Neural cell (in vitro differentiated cells): ENCODE results near the gene RGS4. TPM values are rescaled to one million over a fixed set of nuclear protein-coding genes. Genes with fewer than 3 reads are reported as not detected.

Experiments
- H2AFZ ChIP-seq: fragments of 200-600, 300-800 bp; sonication (generic), shearing (Covaris generic); 2 replicates; pipeline ENCODE4 v1.6.0; 2014; ENCODE audit warnings: low read depth, mild to moderate bottlenecking, antibody characterized with exemption, low read length, moderate library complexity
- H3F3A ChIP-seq: fragments of 200-600 bp; shearing (Covaris generic); 2 replicates; pipeline ENCODE4 v1.6.1; 2016; ENCODE audit warnings: mild to moderate bottlenecking, moderate library complexity, mixed read lengths, antibody characterized with exemption, low read length; ENCODE audit not compliant: insufficient read depth, poor library complexity, severe bottlenecking
- H3K27ac ChIP-seq: fragments of 200-600, 300-800 bp; sonication (generic), shearing (Covaris generic); 2 replicates; pipeline ENCODE4 v1.5.1; 2014; ENCODE audit warnings: mild to moderate bottlenecking, low read length, moderate library complexity
- H3K27me3 ChIP-seq: fragments of 300-800, 200-600 bp; sonication (generic), shearing (Covaris generic); 2 replicates; pipeline ENCODE4 v1.6.0; 2014; ENCODE audit warnings: mild to moderate bottlenecking, low read depth, low read length, moderate library complexity; ENCODE audit not compliant: insufficient read depth
- H3K36me3 ChIP-seq: fragments of 300-800, 200-600 bp; sonication (generic), shearing (Covaris generic); 2 replicates; pipeline ENCODE4 v1.5.1; 2014; ENCODE audit warnings: mild to moderate bottlenecking, antibody characterized with exemption, low read length, moderate library complexity; ENCODE audit not compliant: insufficient read depth
- H3K4me2 ChIP-seq: fragments of 300-800, 200-600 bp; sonication (generic), shearing (Covaris generic); 2 replicates; pipeline ENCODE4 v1.6.0; 2014; ENCODE audit warnings: mild to moderate bottlenecking, low read length
- H3K4me3 ChIP-seq: fragments of 300-800, 200-600 bp; sonication (generic), shearing (Covaris generic); 2 replicates; pipeline ENCODE4 v1.5.1; 2014; ENCODE audit warnings: mild to moderate bottlenecking, low read length, moderate library complexity
- H3K79me2 ChIP-seq: fragments of 200-600 bp; shearing (Covaris generic); replicated peaks from 2 replicates; pipeline ENCODE4 v1.6.0; 2014; ENCODE audit warnings: mild to moderate bottlenecking, low read length, moderate library complexity; ENCODE audit not compliant: insufficient read depth
- H3K9ac ChIP-seq: fragments of 300-800, 200-600 bp; sonication (generic), shearing (Covaris generic); 2 replicates; pipeline ENCODE4 v1.6.1; 2016; ENCODE audit warnings: mild to moderate bottlenecking, low read length, mixed read lengths
- H3K9me2 ChIP-seq: fragments of 200-600 bp; shearing (Covaris generic); 2 replicates; pipeline ENCODE4 v1.6.1; 2016; ENCODE audit warnings: mild to moderate bottlenecking, low read length, mixed read lengths; ENCODE audit not compliant: insufficient read depth
- H3K9me3 ChIP-seq: fragments of 200-600, 300-800 bp; sonication (generic), shearing (Covaris generic); 2 replicates; pipeline ENCODE4 v1.6.1; 2016; ENCODE audit warnings: mild to moderate bottlenecking, mixed run types, low read length, moderate library complexity, mixed read lengths
- H4K20me1 ChIP-seq: fragments of 200-600 bp; shearing (Covaris generic); 2 replicates; pipeline ENCODE4 v1.6.1; 2016; ENCODE audit warnings: mild to moderate bottlenecking, mixed run types; ENCODE audit not compliant: insufficient read depth
- CTCF ChIP-seq: fragments of 450-650 bp; IDR thresholded peaks from 2 replicates; pipeline ENCODE4 v1.5.1; 2014; ENCODE audit warnings: antibody characterized with exemption, mild to moderate bottlenecking, moderate library complexity; ENCODE audit not compliant: poor library complexity, severe bottlenecking
- EP300 ChIP-seq: fragments of 450-650 bp; conservative IDR thresholded peaks from 2 replicates; pipeline ENCODE4 v1.6.1; 2014; ENCODE audit warnings: antibody characterized with exemption, mild to moderate bottlenecking, moderate library complexity; ENCODE audit not compliant: poor library complexity, severe bottlenecking
- EZH2 ChIP-seq: fragments of 200-600, 300-800 bp; shearing (Covaris generic), sonication (generic); IDR thresholded peaks from 2 replicates; pipeline ENCODE4 v1.6.1; 2014; ENCODE audit warnings: antibody characterized with exemption, low read length, borderline replicate concordance, mild to moderate bottlenecking; ENCODE audit not compliant: insufficient read depth, poor library complexity, severe bottlenecking
- MXI1 ChIP-seq: fragments of 450-650 bp; conservative IDR thresholded peaks from 2 replicates; pipeline ENCODE4 v1.6.1; 2014; ENCODE audit warnings: antibody characterized with exemption, mild to moderate bottlenecking; ENCODE audit not compliant: poor library complexity, severe bottlenecking
- POLR2AphosphoS5 ChIP-seq: IDR thresholded peaks from 2 replicates; pipeline ENCODE4 v1.6.1; 2012
- RAD21 ChIP-seq: fragments of 450-650 bp; conservative IDR thresholded peaks from 2 replicates; pipeline ENCODE4 v1.6.1; 2014; ENCODE audit warnings: antibody characterized with exemption, mild to moderate bottlenecking, moderate library complexity
- REST ChIP-seq: IDR thresholded peaks from 2 replicates; pipeline ENCODE4 v1.6.1; 2012; ENCODE audit warnings: borderline replicate concordance
- SMC3 ChIP-seq: fragments of 450-650 bp; conservative IDR thresholded peaks from 2 replicates; pipeline ENCODE4 v1.6.1; 2014; ENCODE audit warnings: antibody characterized with exemption, mild to moderate bottlenecking, moderate library complexity; ENCODE audit not compliant: poor library complexity
- TAF1 ChIP-seq: IDR thresholded peaks from 2 replicates; pipeline ENCODE4 v1.6.1; 2012; ENCODE audit warnings: low read depth
- polyA plus RNA-seq: library from polyadenylated mRNA; depleted of rRNA; stranded (reverse); fragments of >200 nt; gene quantifications from 2 replicates; pipeline ENCODE4 v1.2.3, GENCODE V29; 2014

Gene RGS4
- polyA plus RNA-seq, 1 donor from 2014 or later = 1.6 TPM

- Histone ChIP-seq H3K36me3 (no peaks in the 10 kb centered on the region), H3K4me3 (no peak overlapping the region), H3K27ac (no peak overlapping the region), H3K9ac (no peak overlapping the region), H3K9me2 (no peaks in the 10 kb centered on the region), H3K79me2 (no peaks in the 10 kb centered on the region), H3F3A (no peaks in the 10 kb centered on the region), H3K27me3 (no peaks in the 10 kb centered on the region), H2AFZ (no peak overlapping the region), H4K20me1 (no peaks in the 10 kb centered on the region), H3K4me2 (no peak overlapping the region), H3K9me3 (no peaks in the 10 kb centered on the region)
- TF ChIP-seq POLR2AphosphoS5 (no peak), CTCF (no peak), REST (no peak), SMC3 (no peak), EP300 (no peak), EZH2 (no peak), MXI1 (no peak), TAF1 (no peak), RAD21 (no peak)
Observed at GRCh38 chr1:163094589-163094988, 25.4 kb downstream of the RGS4 start.

- no peaks in the 10 kb centered on the region for H3K27me3 ChIP-seq
- no peak overlapping the region for H3K27ac ChIP-seq
- no peaks in the 10 kb centered on the region for H3K9me2 ChIP-seq
- no peaks in the 10 kb centered on the region for H3K36me3 ChIP-seq
- no peak overlapping the region for H2AFZ ChIP-seq
- no peaks in the 10 kb centered on the region for H4K20me1 ChIP-seq
- H3K9me3 ChIP-seq = no peaks in the 10 kb centered on the region
- H3K4me2 ChIP-seq = no peak overlapping the region
- H3K79me2 ChIP-seq = no peaks in the 10 kb centered on the region
- H3K9ac ChIP-seq = no peak overlapping the region
- no peak overlapping the region for H3K4me3 ChIP-seq
- TF ChIP-seq EZH2 = no peak
- no peak for TF ChIP-seq POLR2AphosphoS5
- no peaks in the 10 kb centered on the region for H3F3A ChIP-seq
Observed at GRCh38 chr1:163095213-163095612, 26.1 kb downstream of the RGS4 start.

DNA sequence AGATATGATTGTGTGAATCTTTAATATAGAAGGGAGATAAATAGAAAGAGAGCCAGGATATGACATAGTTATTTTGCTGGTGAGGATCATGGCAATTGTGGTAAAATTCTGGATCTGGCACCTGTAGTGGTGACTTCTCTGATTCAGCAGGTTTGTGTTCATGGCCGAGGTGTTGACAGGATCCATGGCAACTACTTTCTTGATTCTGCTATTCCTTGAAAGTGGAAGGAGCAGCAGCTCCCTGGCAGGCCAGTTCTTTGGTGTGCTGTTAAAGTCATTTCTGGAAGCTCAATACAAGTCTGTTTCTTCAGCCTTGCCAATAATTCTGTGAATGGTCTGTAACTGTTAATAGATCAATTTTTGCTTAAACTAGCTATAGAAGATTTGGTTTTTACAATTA is 33.4 kb downstream of the RGS4 start:
- Histone ChIP-seq H2AFZ (no peak overlapping the region), H3K79me2 (no peaks in the 10 kb centered on the region), H3K36me3 (no peaks in the 10 kb centered on the region), H3K27ac (no peak overlapping the region), H3K9me2 (no peaks in the 10 kb centered on the region), H3K9me3 (no peaks in the 10 kb centered on the region), H3K4me3 (no peak overlapping the region), H3K4me2 (no peak overlapping the region), H3K27me3 (no peaks in the 10 kb centered on the region), H3K9ac (no peak overlapping the region), H3F3A (no peaks in the 10 kb centered on the region), H4K20me1 (no peaks in the 10 kb centered on the region)
- TF ChIP-seq TAF1 (no peak), EP300 (no peak), CTCF (no peak), RAD21 (no peak), POLR2AphosphoS5 (no peak), MXI1 (no peak), REST (no peak), SMC3 (no peak), EZH2 (no peak)
